Adrenal gland (tissue), 12 donors: ENCODE measurements around the gene HP. TPM values are rescaled to one million over a fixed set of nuclear protein-coding genes. Genes with fewer than 3 reads are reported as not detected.
A peak's percentile ranks its signal among the peaks of the same experiment; 100 is the strongest.

Source experiments
- DNase-seq, 7 donors: peaks; one replicate each; pipeline ENCODE4 v3.0.0-alpha.2; 2019 to 2020
- H3K27ac ChIP-seq, 5 donors: fragments of 200-600 bp; sonication (generic) in 4 of 5; 1 replicate in 3 of 5; 2 replicates in 2 of 5; pipeline versions ENCODE4 v1.5.1 to v1.8.0; 2016 to 2020; ENCODE audit warnings: mild to moderate bottlenecking in 1 of 5
- H3K27me3 ChIP-seq: fragments of 200-600 bp; 2 replicates; pipeline ENCODE4 v1.8.0; 2021
- H3K36me3 ChIP-seq, 2 donors: fragments of 200-600 bp; replicated peaks in 1 of 2; 1 replicate in 1 of 2; 2 replicates in 1 of 2; pipeline versions ENCODE4 v1.5.1 to v1.8.0; 2018 to 2022
- H3K4me1 ChIP-seq, 2 donors: fragments of 200-600 bp; replicated peaks in 1 of 2; 1 replicate in 1 of 2; 2 replicates in 1 of 2; pipeline versions ENCODE4 v1.5.1 to v1.8.0; 2018 to 2021
- H3K4me3 ChIP-seq, 4 donors: fragments of 200-600 bp; sonication (generic) in 3 of 4; one replicate each; pipeline ENCODE4 v1.5.1; 2016 to 2018
- H3K9me3 ChIP-seq, 3 donors: fragments of 200-600 bp; sonication (generic) in 1 of 3; replicated peaks in 1 of 3; 1 replicate in 2 of 3; 2 replicates in 1 of 3; pipeline versions ENCODE4 v1.5.1 to v1.8.0; 2016 to 2021
- CTCF ChIP-seq, 6 experiments: fragments of 450-650 bp in 4 of 6; fragments of 200-600 bp in 2 of 6; sonication (generic) in 1 of 6; IDR thresholded peaks; 1 replicate in 5 of 6; 2 replicates in 1 of 6; pipeline versions ENCODE4 v1.5.1 to v1.8.0; 2016 to 2021; ENCODE audit warnings: antibody characterized with exemption in 6 of 6, mild to moderate bottlenecking in 2 of 6, moderate library complexity in 1 of 6
- POLR2A ChIP-seq, 2 donors: fragments of 450-650 bp; IDR thresholded peaks; one replicate each; pipeline ENCODE4 v1.6.1; 2017; ENCODE audit warnings: antibody characterized with exemption in 2 of 2, mild to moderate bottlenecking in 2 of 2, moderate library complexity in 1 of 2
- WGBS, 4 donors: extraction: QIAGEN DNeasy Blood & Tissue Kit in 2 of 4; methylation state at CpG; one replicate each; pipeline versions ENCODE4 v1.1.5 to v1.1.7; 2013 to 2017; 5-methylcytosine and 5-hydroxymethylcytosine counted together
- intact Hi-C, 2 donors: fragments of 100-400 bp; cut with DNase I; formaldehyde crosslinking; loops; one replicate each; pipeline versions ENCODE4 v1.14.1 to v1.15.0; 2022 to 2023
- polyA plus RNA-seq, 3 donors: library from polyadenylated mRNA; stranded (reverse); fragments of 200-250 nt in 2 of 3; fragments of 350-450 nt in 1 of 3; fragmentation: Illumina TruSeq in 1 of 3; extraction: RNeasy Lipid Tissue Mini Kit (QIAGEN cat#74804) in 1 of 3; gene quantifications; one replicate each; pipeline ENCODE4 v1.2.3, GENCODE V29; 2013 to 2014
- total RNA-seq, 9 donors: library from RNA; depleted of rRNA in 4 of 9; stranded (reverse); fragments of >200 nt in 4 of 9; fragments of 120-200 nt in 1 of 9; fragmentation: NEBNext Ultra II Directional in 1 of 9; extraction: Animal tissue kit (Norgen Biotek cat#: 25700) in 1 of 9; gene quantifications; one replicate each; pipeline versions ENCODE4 v1.1.0 to v1.2.4, GENCODE V29; 2013 to 2023
- donor health status: healthy with polysubstance abuse.
- donor health status: Bipolar disorder and iron deficiency.
- donor health status: DM: yes; HTN: yes; CAD: no.
- donor health status: DM: no; HTN: no; CAD: no.
- donor health status: DM: no; HTN: no; CAD: no.
- donor health status: DM: yes; HTN: yes; CAD: no.

The HP gene
- total and polyA plus RNA-seq, 12 donors: 0.28 to 113 (median 9.9) TPM

- Histone ChIP-seq H3K27me3 (no peaks in the 10 kb centered on the region), H3K27ac (no peak overlapping the region), H3K9me3 (no peaks in the 10 kb centered on the region), H3K36me3 (peaks cover 0 to 85% of the 10 kb centered on the region in 2 donors), H3K4me1 (peaks cover 7 to 11% of the 10 kb centered on the region in 2 donors), H3K4me3 (no peak overlapping the region)
- no peak for TF ChIP-seq POLR2A (IDR thresholded peaks at IDR 0.05)
- TF ChIP-seq CTCF (IDR thresholded peaks at IDR 0.05): peak; percentile 32 to 64 (median 56)
- intact Hi-C loops: no loop called here
- peak in 6 of 7 donors; percentile 34 to 67 (median 48) for DNase-seq
- WGBS, 4 donors: 54 to 66% (median 62%) methylated on average over 12 of the region's 12 CpGs
Observed at GRCh38 chr16:72099377-72099818, 45.1 kb downstream of the HP start.

GRCh38 chr16:72101195-72101594 is 46.9 kb downstream of the HP start:
- Histone ChIP-seq H3K36me3 (peaks cover 0 to 100% of the 10 kb centered on the region in 2 donors), H3K27me3 (no peaks in the 10 kb centered on the region), H3K4me3 (no peak overlapping the region), H3K27ac (no peak overlapping the region), H3K4me1 (no peaks in the 10 kb centered on the region), H3K9me3 (no peaks in the 10 kb centered on the region)
- WGBS, 4 donors: 89 to 92% (median 90%) methylated on average over 10 of the region's 10 CpGs
- DNase-seq: peak in 1 of 7 donors; percentile 37
- TF ChIP-seq CTCF (IDR thresholded peaks at IDR 0.05): no peak
- TF ChIP-seq POLR2A (IDR thresholded peaks at IDR 0.05): no peak
- intact Hi-C loops: no loop called here

DNA sequence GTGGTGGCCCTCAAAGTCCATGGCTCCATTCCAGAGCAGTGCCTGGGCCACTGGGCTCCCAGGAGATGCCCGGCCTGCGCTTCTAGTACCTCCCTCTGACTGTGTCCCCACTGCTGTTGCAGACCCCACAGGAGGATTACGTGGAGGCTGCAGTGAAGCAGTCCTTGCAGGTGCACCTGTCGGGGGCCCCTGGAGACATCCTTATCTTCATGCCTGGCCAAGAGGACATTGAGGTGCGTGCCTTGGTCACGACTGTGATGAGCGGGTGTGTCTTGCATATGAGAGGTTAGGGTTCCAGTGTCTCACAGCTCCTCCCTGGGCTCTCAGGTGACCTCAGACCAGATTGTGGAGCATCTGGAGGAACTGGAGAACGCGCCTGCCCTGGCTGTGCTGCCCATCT is 50.6 kb downstream of the HP start:
- Histone ChIP-seq H3K4me1 (no peaks in the 10 kb centered on the region), H3K27ac (no peak overlapping the region), H3K9me3 (no peaks in the 10 kb centered on the region), H3K27me3 (no peaks in the 10 kb centered on the region), H3K36me3 (peaks cover 0 to 100% of the 10 kb centered on the region in 2 donors), H3K4me3 (no peak overlapping the region)
- TF ChIP-seq POLR2A (IDR thresholded peaks at IDR 0.05) (no peak), CTCF (IDR thresholded peaks at IDR 0.05) (no peak)
- DNase-seq: peak in 1 of 7 donors; percentile 43
- 94 to 100% (median 98%) methylated on average over 2 to 9 of the region's 9 CpGs for WGBS, 4 donors
- intact Hi-C loops: no loop called here

DNA sequence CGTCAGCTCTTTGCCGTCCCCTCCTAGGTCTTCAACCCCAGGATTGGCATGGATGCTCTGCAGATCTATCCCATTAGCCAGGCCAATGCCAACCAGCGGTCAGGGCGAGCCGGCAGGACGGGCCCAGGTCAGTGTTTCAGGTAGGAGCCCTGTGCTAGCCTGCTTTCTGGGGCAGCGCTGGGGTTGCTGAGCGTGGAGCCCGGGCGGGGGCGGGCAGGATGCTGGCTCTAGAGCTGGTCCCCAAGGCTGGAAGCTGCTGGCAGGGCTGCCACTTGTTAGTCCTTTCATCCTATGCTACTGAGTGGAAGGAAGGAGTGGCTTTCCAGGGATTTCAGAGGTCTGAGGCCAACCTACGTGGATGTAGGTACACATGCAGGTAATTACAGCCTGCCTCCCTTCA is 51.7 kb downstream of the HP start:
- TF ChIP-seq CTCF (IDR thresholded peaks at IDR 0.05): no peak
- TF ChIP-seq POLR2A (IDR thresholded peaks at IDR 0.05): no peak
- H3K9me3 ChIP-seq: no peaks in the 10 kb centered on the region
- peaks cover 0 to 99% of the 10 kb centered on the region in 2 donors for H3K36me3 ChIP-seq
- H3K27me3 ChIP-seq: no peaks in the 10 kb centered on the region
- WGBS, 4 donors: 95 to 97% (median 96%) methylated on average over 12 of the region's 12 CpGs
- H3K27ac ChIP-seq: no peak overlapping the region
- no peak overlapping the region for H3K4me3 ChIP-seq
- H3K4me1 ChIP-seq: no peaks in the 10 kb centered on the region
- DNase-seq: peak in 1 of 7 donors; percentile 47
- intact Hi-C loops: no loop called here
